ENCODE data around the gene LY6G5C. TPM values are rescaled to one million over a fixed set of nuclear protein-coding genes. Genes with fewer than 3 reads are reported as not detected.

LY6G5C gene
- total and polyA plus RNA-seq, 2 of the 13 experiments (the other 11 are each of a cell fraction or from before 2014, with no cell fraction given) = 0.33 to 0.55 TPM

- TF ChIP-seq ZNF234 (CRISPR knock-in tag; conservative IDR thresholded peaks at IDR 0.05) (no peak), NCOA5 (CRISPR knock-in tag; IDR thresholded peaks at IDR 0.05) (no peak), SIN3B (IDR thresholded peaks at IDR 0.05; ENCODE audit: low read length) (no peak), CC2D1A (CRISPR knock-in tag; IDR thresholded peaks at IDR 0.05) (peak; percentile 82; the same call in 1 of the 2 replicates), KAT2B (IDR thresholded peaks at IDR 0.05; ENCODE audit: borderline replicate concordance, low read depth, low read length) (no peak), ZNF746 (CRISPR knock-in tag; IDR thresholded peaks at IDR 0.05) (no peak), ZNF639 (CRISPR knock-in tag; conservative IDR thresholded peaks at IDR 0.05) (no peak; the same call in 1 of the 2 replicates), ZNF780A (CRISPR knock-in tag; IDR thresholded peaks at IDR 0.05) (peak; percentile 53; the same call in 1 of the 2 replicates), FIP1L1 (IDR thresholded peaks at IDR 0.05; ENCODE audit: borderline replicate concordance, insufficient read depth, low read depth, low read length) (peak; percentile 58; the same call in 1 of the 2 replicates), ZSCAN31 (CRISPR knock-in tag; IDR thresholded peaks at IDR 0.05; ENCODE audit: low read depth) (no peak), EHMT2 (IDR thresholded peaks at IDR 0.05; ENCODE audit: borderline replicate concordance, low read depth, low read length) (no peak), SRF (IDR thresholded peaks at IDR 0.05; ENCODE audit: low read depth, low read length) (no peak), BCLAF1 (IDR thresholded peaks at IDR 0.05) (no peak), ZNF543 (CRISPR knock-in tag; IDR thresholded peaks at IDR 0.05) (no peak), ZNF280D (CRISPR knock-in tag; IDR thresholded peaks at IDR 0.05) (no peak; the same call in 1 of the 2 replicates), ZNF724P (CRISPR knock-in tag; IDR thresholded peaks at IDR 0.05; ENCODE audit: borderline replicate concordance) (peak; percentile 96; the same call in 1 of the 2 replicates)
- TF ChIP-seq, protein P1, sequence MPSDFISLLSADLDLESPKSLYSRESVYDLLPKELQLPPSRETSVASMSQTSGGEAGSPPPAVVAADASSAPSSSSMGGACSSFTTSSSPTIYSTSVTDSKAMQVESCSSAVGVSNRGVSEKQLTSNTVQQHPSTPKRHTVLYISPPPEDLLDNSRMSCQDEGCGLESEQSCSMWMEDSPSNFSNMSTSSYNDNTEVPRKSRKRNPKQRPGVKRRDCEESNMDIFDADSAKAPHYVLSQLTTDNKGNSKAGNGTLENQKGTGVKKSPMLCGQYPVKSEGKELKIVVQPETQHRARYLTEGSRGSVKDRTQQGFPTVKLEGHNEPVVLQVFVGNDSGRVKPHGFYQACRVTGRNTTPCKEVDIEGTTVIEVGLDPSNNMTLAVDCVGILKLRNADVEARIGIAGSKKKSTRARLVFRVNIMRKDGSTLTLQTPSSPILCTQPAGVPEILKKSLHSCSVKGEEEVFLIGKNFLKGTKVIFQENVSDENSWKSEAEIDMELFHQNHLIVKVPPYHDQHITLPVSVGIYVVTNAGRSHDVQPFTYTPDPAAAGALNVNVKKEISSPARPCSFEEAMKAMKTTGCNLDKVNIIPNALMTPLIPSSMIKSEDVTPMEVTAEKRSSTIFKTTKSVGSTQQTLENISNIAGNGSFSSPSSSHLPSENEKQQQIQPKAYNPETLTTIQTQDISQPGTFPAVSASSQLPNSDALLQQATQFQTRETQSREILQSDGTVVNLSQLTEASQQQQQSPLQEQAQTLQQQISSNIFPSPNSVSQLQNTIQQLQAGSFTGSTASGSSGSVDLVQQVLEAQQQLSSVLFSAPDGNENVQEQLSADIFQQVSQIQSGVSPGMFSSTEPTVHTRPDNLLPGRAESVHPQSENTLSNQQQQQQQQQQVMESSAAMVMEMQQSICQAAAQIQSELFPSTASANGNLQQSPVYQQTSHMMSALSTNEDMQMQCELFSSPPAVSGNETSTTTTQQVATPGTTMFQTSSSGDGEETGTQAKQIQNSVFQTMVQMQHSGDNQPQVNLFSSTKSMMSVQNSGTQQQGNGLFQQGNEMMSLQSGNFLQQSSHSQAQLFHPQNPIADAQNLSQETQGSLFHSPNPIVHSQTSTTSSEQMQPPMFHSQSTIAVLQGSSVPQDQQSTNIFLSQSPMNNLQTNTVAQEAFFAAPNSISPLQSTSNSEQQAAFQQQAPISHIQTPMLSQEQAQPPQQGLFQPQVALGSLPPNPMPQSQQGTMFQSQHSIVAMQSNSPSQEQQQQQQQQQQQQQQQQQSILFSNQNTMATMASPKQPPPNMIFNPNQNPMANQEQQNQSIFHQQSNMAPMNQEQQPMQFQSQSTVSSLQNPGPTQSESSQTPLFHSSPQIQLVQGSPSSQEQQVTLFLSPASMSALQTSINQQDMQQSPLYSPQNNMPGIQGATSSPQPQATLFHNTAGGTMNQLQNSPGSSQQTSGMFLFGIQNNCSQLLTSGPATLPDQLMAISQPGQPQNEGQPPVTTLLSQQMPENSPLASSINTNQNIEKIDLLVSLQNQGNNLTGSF (CRISPR knock-in tag; IDR thresholded peaks at IDR 0.05) = peak; percentile 80; the same call in 1 of the 2 replicates
Measured at GRCh38 chr6:31664790-31665500, 15.9 kb downstream of the LY6G5C start, which contains the start of gene GPANK1 (continued).
